HepG2 (cell line): ENCODE data around the gene FBF1. TPM values are rescaled to one million over a fixed set of nuclear protein-coding genes. Genes with fewer than 3 reads are reported as not detected.

ENCODE experiments used
- ARID2 ChIP-seq: sonication (generic); formaldehyde crosslinking; IDR thresholded peaks from 2 replicates; pipeline ENCODE4 v1.8.1; 2022; ENCODE audit warnings: mild to moderate bottlenecking, missing genetic modification reagents, borderline replicate concordance
- CSRNP1 ChIP-seq: sonication (generic); formaldehyde crosslinking; IDR thresholded peaks from 2 replicates; pipeline ENCODE4 v1.8.1; 2023; ENCODE audit warnings: mild to moderate bottlenecking, missing genetic modification reagents
- MXD3 ChIP-seq: IDR thresholded peaks from 2 replicates; pipeline ENCODE4 v1.6.1; 2016; ENCODE audit warnings: mild to moderate bottlenecking, missing biosample characterization, missing genetic modification reagents
- NBN ChIP-seq: fragments of 450-650 bp; conservative IDR thresholded peaks from 2 replicates; pipeline ENCODE4 v1.6.1; 2017
- REPIN1 ChIP-seq: sonication (generic); formaldehyde crosslinking; IDR thresholded peaks from 2 replicates; pipeline ENCODE4 v1.8.0; 2022; ENCODE audit warnings: missing genetic modification reagents, low read depth, mild to moderate bottlenecking, borderline replicate concordance
- REST ChIP-seq, 2 experiments: IDR thresholded peaks; 2 replicates each; pipeline ENCODE4 v1.6.1; 2011 to 2012; ENCODE audit warnings: low read length in 2 of 2, borderline replicate concordance in 1 of 2, low read depth in 1 of 2, mild to moderate bottlenecking in 1 of 2, moderate library complexity in 1 of 2
- TBP ChIP-seq: sonication (generic); formaldehyde crosslinking; IDR thresholded peaks from 2 replicates; pipeline ENCODE4 v1.5.0; 2020; ENCODE audit warnings: missing genetic modification reagents
- ZFP41 ChIP-seq: sonication (generic); formaldehyde crosslinking; IDR thresholded peaks from 2 replicates; pipeline ENCODE4 v1.4.0; 2020; ENCODE audit warnings: mild to moderate bottlenecking, missing genetic modification reagents, borderline replicate concordance
- ZMYM4 ChIP-seq: sonication (generic); formaldehyde crosslinking; IDR thresholded peaks from 2 replicates; pipeline ENCODE4 v1.8.1; 2023; ENCODE audit warnings: mild to moderate bottlenecking, missing genetic modification reagents
- ZNF33A ChIP-seq: sonication (generic); formaldehyde crosslinking; IDR thresholded peaks from 2 replicates; pipeline ENCODE4 v1.5.1; 2020; ENCODE audit warnings: missing genetic modification reagents, mild to moderate bottlenecking, moderate library complexity, borderline replicate concordance
- ZNF34 ChIP-seq: sonication (generic); formaldehyde crosslinking; IDR thresholded peaks from 2 replicates; pipeline ENCODE4 v1.4.0; 2020; ENCODE audit warnings: mild to moderate bottlenecking, missing genetic modification reagents, borderline replicate concordance
- ZNF44 ChIP-seq: sonication (generic); formaldehyde crosslinking; IDR thresholded peaks from 2 replicates; pipeline ENCODE4 v1.5.1; 2020; ENCODE audit warnings: mild to moderate bottlenecking, missing genetic modification reagents
- ZNF644 ChIP-seq: IDR thresholded peaks from 2 replicates; pipeline ENCODE4 v1.6.1; 2016; ENCODE audit warnings: low read depth
- ZSCAN21 ChIP-seq: sonication (generic); formaldehyde crosslinking; IDR thresholded peaks from 2 replicates; pipeline ENCODE4 v1.8.0; 2022; ENCODE audit warnings: mild to moderate bottlenecking, missing genetic modification reagents, moderate library complexity, borderline replicate concordance
- polyA plus RNA-seq, 8 experiments: library from polyadenylated mRNA; depleted of rRNA in 3 of 8; stranded (reverse) in 7 of 8; unstranded in 1 of 8; fragments of >200 nt; fragmentation: Illumina TruSeq in 4 of 8; extraction: Trizol in 4 of 8; gene quantifications; 2 replicates each; pipeline versions ENCODE4 v1.2.1 to v1.2.3, GENCODE V29; 2011 to 2016; ENCODE audit warnings: low read depth in 4 of 8, missing spikeins in 1 of 8, mixed read lengths in 1 of 8; ENCODE audit not compliant: insufficient read depth in 1 of 8
- total RNA-seq, 5 experiments: library from RNA; depleted of rRNA; stranded (reverse); fragments of >200 nt; fragmentation: Illumina TruSeq; extraction: Trizol; gene quantifications; 2 replicates each; pipeline ENCODE4 v1.2.3, GENCODE V29; 2016; ENCODE audit warnings: low read depth in 1 of 5
- TF ChIP-seq, protein P1 (sequence below): sonication (generic); formaldehyde crosslinking; IDR thresholded peaks from 2 replicates; pipeline ENCODE4 v1.8.0; 2022; ENCODE audit warnings: mild to moderate bottlenecking, missing genetic modification reagents, borderline replicate concordance
- TF ChIP-seq, protein P2 (sequence below): sonication (generic); formaldehyde crosslinking; IDR thresholded peaks from 2 replicates; pipeline ENCODE4 v1.5.1; 2020; ENCODE audit warnings: mild to moderate bottlenecking, missing genetic modification reagents, moderate library complexity

Gene FBF1
- total and polyA plus RNA-seq, 2 of the 13 experiments (the other 11 are each of a cell fraction or from before 2014, with no cell fraction given), result 2.4 to 8.1 TPM

- peak in 1 of 2 experiments; percentile 38; a peak in 1 of 4 replicates for TF ChIP-seq REST (IDR thresholded peaks at IDR 0.05; ENCODE audit: borderline replicate concordance in 1 of 2, low read depth in 1 of 2, low read length in 2 of 2)
- peak; percentile 91 for TF ChIP-seq MXD3
- TF ChIP-seq, protein P1, sequence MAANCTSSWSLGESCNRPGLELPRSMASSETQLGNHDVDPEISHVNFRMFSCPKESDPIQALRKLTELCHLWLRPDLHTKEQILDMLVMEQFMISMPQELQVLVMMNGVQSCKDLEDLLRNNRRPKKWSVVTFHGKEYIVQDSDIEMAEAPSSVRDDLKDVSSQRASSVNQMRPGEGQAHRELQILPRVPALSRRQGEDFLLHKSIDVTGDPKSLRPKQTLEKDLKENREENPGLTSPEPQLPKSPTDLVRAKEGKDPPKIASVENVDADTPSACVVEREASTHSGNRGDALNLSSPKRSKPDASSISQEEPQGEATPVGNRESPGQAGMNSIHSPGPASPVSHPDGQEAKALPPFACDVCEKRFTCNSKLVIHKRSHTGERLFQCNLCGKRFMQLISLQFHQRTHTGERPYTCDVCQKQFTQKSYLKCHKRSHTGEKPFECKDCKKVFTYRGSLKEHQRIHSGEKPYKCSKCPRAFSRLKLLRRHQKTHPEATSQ (CRISPR knock-in tag), result peak; percentile 80
- TF ChIP-seq ZNF644 (CRISPR knock-in tag), result no peak
- TF ChIP-seq ZNF33A, result peak; percentile 90
- TF ChIP-seq, protein P2, sequence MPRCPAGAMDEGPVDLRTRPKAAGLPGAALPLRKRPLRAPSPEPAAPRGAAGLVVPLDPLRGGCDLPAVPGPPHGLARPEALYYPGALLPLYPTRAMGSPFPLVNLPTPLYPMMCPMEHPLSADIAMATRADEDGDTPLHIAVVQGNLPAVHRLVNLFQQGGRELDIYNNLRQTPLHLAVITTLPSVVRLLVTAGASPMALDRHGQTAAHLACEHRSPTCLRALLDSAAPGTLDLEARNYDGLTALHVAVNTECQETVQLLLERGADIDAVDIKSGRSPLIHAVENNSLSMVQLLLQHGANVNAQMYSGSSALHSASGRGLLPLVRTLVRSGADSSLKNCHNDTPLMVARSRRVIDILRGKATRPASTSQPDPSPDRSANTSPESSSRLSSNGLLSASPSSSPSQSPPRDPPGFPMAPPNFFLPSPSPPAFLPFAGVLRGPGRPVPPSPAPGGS (CRISPR knock-in tag), result peak; percentile 99
- TF ChIP-seq REPIN1, result peak; percentile 95
- TF ChIP-seq ZNF44 (CRISPR knock-in tag), result peak; percentile 98
- no peak for TF ChIP-seq ZNF34 (CRISPR knock-in tag)
- TF ChIP-seq ZMYM4 (CRISPR knock-in tag), result peak; percentile 74
- 0 out of 2 replicates have a peak, but pooled peaks have one; percentile 48 for TF ChIP-seq TBP (CRISPR knock-in tag)
- TF ChIP-seq ZSCAN21 (CRISPR knock-in tag), result peak; percentile 61; the same call in 1 of the 2 replicates
- TF ChIP-seq CSRNP1 (CRISPR knock-in tag), result peak; percentile 97; the same call in 1 of the 2 replicates
- TF ChIP-seq ARID2 (CRISPR knock-in tag), result peak; percentile 94
- no peak for TF ChIP-seq NBN
- no peak for TF ChIP-seq ZFP41 (CRISPR knock-in tag)
Measured at GRCh38 chr17:75904749-75905521, 35.9 kb downstream of the FBF1 start, which contains the start of gene MRPL38 (continued).
